GM06990 (cell line): ENCODE results near the gene NECAB2.

Source experiments
- DNase-seq: peaks from one replicate; pipeline ENCODE4 v3.0.0-alpha.2; 2011; ENCODE audit not compliant: insufficient read length; ENCODE audit errors: extremely low read depth
- H3K27me3 ChIP-seq: replicated peaks from 2 replicates; pipeline ENCODE4 v1.6.0; 2011; ENCODE audit warnings: low read length; ENCODE audit not compliant: control insufficient read depth, insufficient read depth
- H3K36me3 ChIP-seq: 2 replicates; pipeline ENCODE4 v1.5.1; 2011; ENCODE audit warnings: low read length; ENCODE audit not compliant: control insufficient read depth, insufficient read depth
- H3K4me3 ChIP-seq: replicated peaks from 2 replicates; pipeline ENCODE4 v1.5.1; 2011; ENCODE audit warnings: low read depth, mild to moderate bottlenecking, control low read depth, low read length
- TF ChIP-seq, protein P1 (sequence below): IDR thresholded peaks from 2 replicates; pipeline ENCODE4 v1.5.1; 2011; ENCODE audit warnings: low read length, control low read depth, mild to moderate bottlenecking, inconsistent platforms; ENCODE audit not compliant: insufficient read depth, poor library complexity, severe bottlenecking

The NECAB2 gene

DNA sequence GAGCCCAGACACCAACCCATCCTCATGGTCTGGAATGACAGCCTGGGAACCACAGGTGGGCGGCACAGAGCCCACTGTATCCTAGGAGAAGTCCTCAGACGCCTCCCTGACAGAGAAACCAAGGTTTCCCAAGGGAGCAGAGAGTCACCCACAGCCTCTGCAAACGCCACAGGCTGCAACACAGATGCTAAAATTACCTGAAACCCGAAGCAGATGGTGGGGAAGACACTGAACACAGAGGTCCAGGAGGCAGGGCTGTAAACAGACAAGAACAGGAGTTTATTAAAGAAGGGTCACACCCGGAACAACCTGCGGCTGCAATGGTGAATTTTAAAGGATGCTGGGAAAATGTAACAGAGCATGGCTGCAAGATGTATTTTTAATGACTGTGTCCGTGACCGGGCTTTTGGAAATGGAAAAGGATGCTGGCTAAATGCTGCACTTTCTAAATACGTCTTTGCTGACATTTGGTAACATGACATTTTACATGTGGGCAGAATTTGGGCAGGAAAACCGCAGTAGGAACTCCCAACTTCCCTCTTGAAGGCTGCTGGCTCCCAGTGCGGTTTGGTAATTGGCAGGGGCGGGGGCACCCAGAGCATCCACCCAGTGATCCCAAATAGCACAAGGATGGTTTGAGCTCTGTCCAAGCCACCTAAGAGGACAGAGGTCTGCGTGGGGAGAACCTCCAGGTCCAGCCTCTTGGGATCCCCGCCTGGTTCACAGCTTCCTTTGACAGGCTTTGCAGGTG, 61.4 kb downstream of the NECAB2 start:
- Histone ChIP-seq H3K36me3 (no peaks in the 10 kb centered on the region), H3K27me3 (peaks cover 1% of the 10 kb centered on the region; the same call in 1 of the 2 replicates), H3K4me3 (no peak overlapping the region)
- TF ChIP-seq, protein P1, sequence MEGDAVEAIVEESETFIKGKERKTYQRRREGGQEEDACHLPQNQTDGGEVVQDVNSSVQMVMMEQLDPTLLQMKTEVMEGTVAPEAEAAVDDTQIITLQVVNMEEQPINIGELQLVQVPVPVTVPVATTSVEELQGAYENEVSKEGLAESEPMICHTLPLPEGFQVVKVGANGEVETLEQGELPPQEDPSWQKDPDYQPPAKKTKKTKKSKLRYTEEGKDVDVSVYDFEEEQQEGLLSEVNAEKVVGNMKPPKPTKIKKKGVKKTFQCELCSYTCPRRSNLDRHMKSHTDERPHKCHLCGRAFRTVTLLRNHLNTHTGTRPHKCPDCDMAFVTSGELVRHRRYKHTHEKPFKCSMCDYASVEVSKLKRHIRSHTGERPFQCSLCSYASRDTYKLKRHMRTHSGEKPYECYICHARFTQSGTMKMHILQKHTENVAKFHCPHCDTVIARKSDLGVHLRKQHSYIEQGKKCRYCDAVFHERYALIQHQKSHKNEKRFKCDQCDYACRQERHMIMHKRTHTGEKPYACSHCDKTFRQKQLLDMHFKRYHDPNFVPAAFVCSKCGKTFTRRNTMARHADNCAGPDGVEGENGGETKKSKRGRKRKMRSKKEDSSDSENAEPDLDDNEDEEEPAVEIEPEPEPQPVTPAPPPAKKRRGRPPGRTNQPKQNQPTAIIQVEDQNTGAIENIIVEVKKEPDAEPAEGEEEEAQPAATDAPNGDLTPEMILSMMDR: no peak
- no peak for DNase-seq

DNA sequence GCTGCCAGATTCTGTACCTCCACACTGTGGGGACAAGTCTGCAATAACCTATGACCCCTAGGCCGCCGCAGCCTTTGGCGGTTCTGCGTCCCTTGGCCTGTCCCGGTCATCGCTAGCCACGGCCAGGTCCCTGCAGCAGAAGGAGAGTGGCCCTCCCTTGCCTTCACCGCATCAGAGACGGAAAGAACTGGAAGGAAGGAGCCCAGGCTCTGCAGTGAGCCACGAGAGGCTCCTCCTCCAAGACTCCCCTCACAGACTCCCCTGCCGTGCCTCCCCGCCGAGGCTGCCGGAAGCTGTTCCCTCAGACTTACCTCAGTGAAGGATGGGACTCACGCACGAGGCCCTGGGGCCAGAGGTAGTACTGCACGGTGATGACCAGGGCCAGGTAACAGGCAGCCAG, 63.5 kb downstream of the NECAB2 start:
- H3K27me3 ChIP-seq: peaks cover 1% of the 10 kb centered on the region; the same call in 1 of the 2 replicates
- no peaks in the 10 kb centered on the region for H3K36me3 ChIP-seq
- TF ChIP-seq, protein P1: no peak
- no peak overlapping the region for H3K4me3 ChIP-seq
- DNase-seq: no peak

DNA sequence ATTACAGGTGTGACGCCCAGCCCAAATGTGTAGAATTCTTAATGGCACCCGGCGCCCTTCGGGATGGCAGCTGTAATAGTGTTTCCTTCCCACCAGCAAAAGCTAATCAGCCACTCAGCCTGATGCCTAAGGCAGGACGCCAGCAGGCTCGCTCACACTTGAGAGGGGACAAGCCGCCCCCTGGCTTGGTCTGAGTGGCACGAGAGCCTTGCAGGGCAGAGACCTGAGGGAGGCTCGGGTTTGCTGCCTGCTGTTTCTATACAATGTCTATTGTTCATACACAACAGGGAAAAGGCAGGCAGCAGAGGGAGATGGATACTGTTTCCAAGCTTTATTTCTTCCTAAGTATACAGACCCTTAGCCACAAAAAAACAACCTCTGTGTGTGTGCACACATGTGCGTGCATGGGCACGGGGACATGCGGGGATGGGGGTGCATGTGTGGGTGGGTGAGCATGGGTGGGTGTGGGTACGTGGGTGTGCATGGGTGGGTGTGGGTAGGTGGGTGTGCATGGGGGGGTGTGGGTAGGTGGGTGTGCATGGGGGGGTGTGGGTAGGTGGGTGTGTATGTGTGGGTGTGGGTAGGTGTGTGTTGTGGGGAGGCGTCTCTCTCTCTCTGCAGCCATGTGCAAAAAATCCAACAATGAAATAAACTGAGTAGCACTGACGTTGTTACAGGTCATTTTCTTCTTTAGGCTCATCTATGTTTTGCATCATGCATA, 64.6 kb downstream of the NECAB2 start:
- Histone ChIP-seq H3K36me3 (no peaks in the 10 kb centered on the region), H3K4me3 (no peak overlapping the region), H3K27me3 (peaks cover 1% of the 10 kb centered on the region; the same call in 1 of the 2 replicates)
- TF ChIP-seq, protein P1: no peak
- no peak for DNase-seq

DNA sequence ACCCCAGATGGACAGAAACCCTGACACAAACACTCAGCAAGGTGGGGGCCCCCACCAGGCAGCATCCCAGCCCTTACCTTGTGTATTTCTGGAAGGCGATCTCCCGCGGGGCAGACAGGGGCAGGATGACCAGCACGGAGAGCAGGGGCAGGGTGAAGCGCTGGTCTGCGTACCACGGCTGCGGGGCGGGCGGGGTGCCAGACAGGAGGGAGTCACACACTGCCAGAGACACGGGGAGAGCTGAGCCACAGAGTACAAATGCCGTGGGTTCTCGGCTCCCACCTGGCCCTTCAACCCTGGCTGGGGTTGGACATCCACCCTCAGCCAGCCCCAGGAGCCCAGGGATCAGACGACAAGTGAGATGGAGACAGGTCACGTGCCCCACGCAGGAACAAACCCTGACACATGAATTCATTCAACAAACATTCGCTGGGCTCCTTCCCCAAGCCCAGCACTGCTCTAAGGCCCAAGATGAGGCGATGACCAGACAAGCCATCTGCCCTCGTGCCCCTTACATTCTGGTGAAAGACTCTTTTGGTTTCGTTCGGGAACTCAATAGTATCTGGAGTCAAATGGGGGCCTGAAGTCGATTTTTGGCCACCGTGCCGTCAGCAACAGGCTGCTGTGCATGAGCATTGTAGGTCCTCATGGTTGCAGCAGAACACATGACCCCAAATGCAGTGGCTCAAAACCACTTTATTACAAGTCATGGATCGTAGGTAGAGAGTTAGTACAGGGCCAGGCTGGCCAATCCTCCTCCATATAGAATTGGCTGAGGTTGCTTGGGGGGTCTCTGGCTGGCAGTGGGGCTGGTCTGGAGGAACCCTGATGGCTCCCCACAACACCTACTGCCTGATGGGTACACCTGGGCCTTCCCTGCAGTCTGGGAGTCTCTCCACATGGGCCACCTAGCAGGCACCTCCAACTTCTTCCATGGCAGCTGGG, 65.5 kb downstream of the NECAB2 start:
- DNase-seq: no peak
- no peak overlapping the region for H3K4me3 ChIP-seq
- TF ChIP-seq, protein P1: no peak
- peaks cover 1% of the 10 kb centered on the region; the same call in 1 of the 2 replicates for H3K27me3 ChIP-seq
- H3K36me3 ChIP-seq: no peaks in the 10 kb centered on the region

DNA sequence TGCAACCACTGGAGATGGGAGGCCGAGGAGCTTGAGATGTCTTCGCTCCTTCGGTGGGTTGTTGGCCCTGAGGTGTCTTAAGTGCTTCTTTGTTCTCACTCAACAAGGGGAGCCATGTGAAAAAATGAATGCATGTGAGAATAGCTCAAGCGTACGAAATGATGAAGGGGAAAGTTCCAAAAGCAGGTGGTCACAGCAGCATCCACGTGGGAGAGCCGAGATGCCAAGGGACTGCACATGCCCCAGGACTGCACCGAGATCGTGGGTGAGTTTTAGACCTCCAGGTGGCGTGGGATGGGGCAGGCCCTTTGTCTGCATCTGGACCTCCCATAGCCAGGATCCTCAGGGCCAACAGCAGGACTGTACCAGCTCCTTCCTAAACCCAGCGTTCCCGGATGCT, 66.5 kb downstream of the NECAB2 start:
- TF ChIP-seq, protein P1: no peak
- H3K27me3 ChIP-seq: no peaks in the 10 kb centered on the region; the same call in 1 of the 2 replicates
- H3K4me3 ChIP-seq: no peak overlapping the region
- no peak for DNase-seq
- no peaks in the 10 kb centered on the region for H3K36me3 ChIP-seq
